WERI-Rb-1 (cell line): Measurements from ENCODE around the gene TMEM88.

Source experiments
- DNase-seq: peaks from one replicate; pipeline ENCODE4 v3.0.0-alpha.2; 2020
- H3K27ac ChIP-seq: fragments of 250-450 bp; sonication (Bioruptor Pico); 2 replicates; pipeline ENCODE4 v1.5.1; 2020; ENCODE audit warnings: mild to moderate bottlenecking, moderate library complexity
- H3K27me3 ChIP-seq: fragments of 250-450 bp; sonication (Bioruptor Pico); 2 replicates; pipeline ENCODE4 v1.5.1; 2021; ENCODE audit warnings: mild to moderate bottlenecking, low read depth, moderate library complexity; ENCODE audit not compliant: insufficient read depth, severe bottlenecking
- H3K36me3 ChIP-seq: fragments of 250-450 bp; sonication (Bioruptor Pico); 2 replicates; pipeline ENCODE4 v1.5.1; 2020; ENCODE audit warnings: mild to moderate bottlenecking, moderate library complexity
- H3K4me3 ChIP-seq: 2 replicates; pipeline ENCODE4 v1.5.1; 2011; ENCODE audit warnings: low read depth, mild to moderate bottlenecking, control low read depth, low read length
- H3K9me3 ChIP-seq: fragments of 250-450 bp; sonication (Bioruptor Pico); 2 replicates; pipeline ENCODE4 v1.5.1; 2021; ENCODE audit warnings: mild to moderate bottlenecking, moderate library complexity; ENCODE audit not compliant: severe bottlenecking
- CTCF ChIP-seq: IDR thresholded peaks from 2 replicates; pipeline ENCODE4 v1.5.1; 2011; ENCODE audit warnings: low read depth, mild to moderate bottlenecking, control low read depth, inconsistent platforms, low read length

Gene TMEM88

DNA sequence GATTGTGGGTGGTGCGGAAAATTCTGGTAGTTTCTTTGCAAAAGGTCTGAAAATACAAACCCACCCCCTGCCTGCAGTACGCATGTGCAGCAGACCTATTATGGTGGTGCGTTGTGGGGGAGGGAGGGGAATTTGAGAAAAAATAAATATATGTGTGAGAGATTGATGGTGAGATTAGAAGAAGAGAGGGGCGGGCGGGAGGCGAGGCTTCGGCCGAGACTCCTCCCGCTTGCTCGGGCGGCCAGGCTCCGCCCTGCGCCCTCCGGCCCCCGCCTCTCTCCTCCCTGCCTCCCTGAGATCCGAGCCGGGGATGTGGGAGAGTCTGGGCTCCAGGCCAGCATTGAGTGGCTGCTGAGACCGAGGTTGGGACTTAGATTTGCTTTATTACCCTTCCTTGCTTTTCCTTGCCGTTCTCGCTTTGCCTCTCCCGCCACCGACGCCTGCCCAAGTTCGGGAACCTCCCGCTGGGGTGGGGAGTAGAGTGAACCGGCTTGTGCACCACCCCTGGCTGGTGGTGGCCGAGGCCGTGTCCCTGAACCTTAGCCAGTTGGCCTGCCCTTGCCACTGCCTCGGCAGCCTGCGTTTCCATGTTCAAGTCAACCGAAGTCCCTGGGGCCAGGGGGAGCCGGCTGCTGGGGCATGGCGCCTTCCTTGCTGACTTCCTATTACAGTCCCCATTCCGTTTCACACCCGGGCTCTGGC is 32.8 kb downstream of the TMEM88 start:
- no peaks in the 10 kb centered on the region for H3K9me3 ChIP-seq
- no peak for TF ChIP-seq CTCF
- no peaks in the 10 kb centered on the region for H3K27me3 ChIP-seq
- peaks cover 27% of the 10 kb centered on the region for H3K36me3 ChIP-seq
- peak; percentile 88 for DNase-seq
- peak overlapping the region; percentile 77 for H3K4me3 ChIP-seq
- H3K27ac ChIP-seq: peak overlapping the region; percentile 90

GRCh38 chr17:7888184-7888920 is 33.5 kb downstream of the TMEM88 start, which contains the start of gene CHD3:
Gene CHD3 (plus strand): TSS chr17:7888789. CDS start chr17:7889001, 212 bp downstream.
- no peak for DNase-seq
- no peak for TF ChIP-seq CTCF
- peak within 1 kb of the TSS; percentile 90 for H3K27ac ChIP-seq
- H3K27me3 ChIP-seq: no peaks in the 10 kb centered on the region
- H3K36me3 ChIP-seq: peaks cover 27% of the 10 kb centered on the region
- no peaks in the 10 kb centered on the region for H3K9me3 ChIP-seq
- peak within 1 kb of the TSS; percentile 77 for H3K4me3 ChIP-seq

DNA sequence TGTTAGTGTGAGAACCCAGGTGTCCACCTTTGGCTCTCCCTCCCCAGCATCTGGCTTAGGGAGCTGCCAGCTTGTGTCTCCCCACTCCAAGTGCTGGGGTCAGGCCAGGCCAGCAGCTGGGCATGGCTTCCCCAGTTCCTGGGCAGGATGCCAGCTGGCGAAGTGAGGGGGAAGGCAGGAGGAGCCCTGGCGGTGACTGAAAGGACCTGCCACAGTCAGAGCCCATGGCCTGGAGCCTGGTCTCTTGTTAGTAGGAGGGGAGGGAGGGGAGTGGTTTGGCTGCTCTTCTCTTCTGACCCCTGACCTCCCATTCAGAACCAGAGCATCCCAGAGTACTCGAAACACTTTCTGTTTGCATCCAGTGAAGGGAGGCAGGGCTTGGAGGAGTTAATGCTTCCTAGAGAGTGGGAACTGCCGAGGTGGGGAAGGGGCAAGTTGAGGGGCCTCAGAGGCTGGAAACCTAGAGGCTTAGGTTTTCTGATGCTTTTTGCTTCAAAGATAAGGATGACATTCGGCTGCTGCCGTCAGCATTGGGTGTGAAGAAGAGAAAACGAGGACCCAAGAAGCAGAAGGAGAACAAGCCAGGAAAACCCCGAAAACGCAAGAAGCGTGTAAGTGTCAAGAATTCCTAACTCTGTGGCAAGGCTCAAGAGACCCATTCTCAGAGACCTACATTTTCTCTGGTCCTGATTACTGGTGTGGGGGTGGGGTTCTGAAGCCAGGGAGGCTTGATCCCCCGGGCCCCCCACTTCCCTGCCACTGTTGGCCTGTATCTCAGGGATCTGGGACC is 34.5 kb downstream of the TMEM88 start:
- H3K9me3 ChIP-seq: no peaks in the 10 kb centered on the region
- peak; percentile 78 for DNase-seq
- no peaks in the 10 kb centered on the region for H3K27me3 ChIP-seq
- H3K36me3 ChIP-seq: peaks cover 34% of the 10 kb centered on the region
- H3K27ac ChIP-seq: peak overlapping the region; percentile 90
- no peak overlapping the region for H3K4me3 ChIP-seq
- TF ChIP-seq CTCF: 0 out of 2 replicates have a peak, but pooled peaks have one; percentile 31

DNA sequence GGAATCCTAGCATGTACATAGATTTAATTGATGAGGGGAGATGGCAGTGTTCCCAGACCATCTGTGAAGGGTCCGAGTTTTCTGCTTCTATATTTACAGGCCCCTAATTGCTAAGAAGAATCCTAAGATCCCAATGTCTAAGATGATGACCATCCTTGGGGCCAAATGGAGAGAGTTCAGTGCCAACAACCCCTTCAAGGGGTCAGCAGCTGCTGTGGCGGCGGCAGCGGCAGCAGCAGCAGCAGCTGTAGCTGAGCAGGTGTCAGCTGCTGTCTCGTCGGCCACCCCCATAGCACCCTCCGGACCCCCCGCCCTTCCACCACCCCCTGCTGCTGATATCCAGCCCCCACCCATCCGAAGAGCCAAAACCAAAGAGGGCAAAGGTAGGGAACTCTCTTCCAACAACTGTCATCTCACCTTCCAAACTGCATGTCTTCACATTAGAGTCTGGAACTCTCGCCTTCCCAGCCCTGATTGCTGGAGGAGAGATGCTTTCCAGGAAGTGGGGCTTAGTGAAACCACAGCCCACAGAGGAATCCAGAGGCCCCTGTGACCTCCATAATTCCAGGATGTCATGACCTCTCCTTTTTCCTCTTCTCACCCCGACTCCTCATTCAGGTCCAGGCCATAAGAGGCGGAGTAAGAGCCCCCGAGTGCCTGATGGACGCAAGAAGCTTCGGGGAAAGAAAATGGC is 38.5 kb downstream of the TMEM88 start:
- no peak for DNase-seq
- H3K9me3 ChIP-seq: no peaks in the 10 kb centered on the region
- no peak for TF ChIP-seq CTCF
- no peak overlapping the region for H3K27ac ChIP-seq
- no peaks in the 10 kb centered on the region for H3K27me3 ChIP-seq
- H3K4me3 ChIP-seq: no peak overlapping the region
- peaks cover 69% of the 10 kb centered on the region for H3K36me3 ChIP-seq

DNA sequence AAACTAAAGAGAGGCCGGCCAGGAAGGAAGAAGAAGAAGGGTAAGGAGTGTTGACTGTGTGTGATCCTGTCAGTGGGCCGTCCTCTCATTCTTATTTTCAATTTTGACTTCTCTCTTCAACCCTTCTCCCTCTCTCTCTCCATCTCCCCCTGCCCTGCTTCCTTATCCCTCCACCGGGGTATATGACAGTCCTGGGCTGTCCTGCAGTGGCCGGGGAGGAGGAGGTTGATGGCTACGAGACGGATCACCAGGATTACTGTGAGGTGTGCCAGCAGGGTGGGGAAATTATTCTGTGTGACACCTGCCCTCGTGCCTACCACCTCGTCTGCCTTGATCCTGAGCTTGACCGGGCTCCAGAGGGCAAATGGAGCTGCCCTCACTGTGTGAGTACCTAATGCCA is 39.4 kb downstream of the TMEM88 start:
- H3K9me3 ChIP-seq: no peaks in the 10 kb centered on the region
- DNase-seq: no peak
- no peak for TF ChIP-seq CTCF
- H3K27ac ChIP-seq: 0 out of 2 replicates have a peak overlapping the region, but pooled peaks have one; percentile 14
- no peak overlapping the region for H3K4me3 ChIP-seq
- H3K36me3 ChIP-seq: peaks cover 78% of the 10 kb centered on the region
- H3K27me3 ChIP-seq: no peaks in the 10 kb centered on the region
